ENCODE data around the gene FAHD2A.
"Not testable (repeated sequence)": the region's sequence is repeated elsewhere in the genome, so short reads cannot be mapped to it uniquely, and the experiment has no call there.

The FAHD2A gene

GRCh38 chr2:95372216-95372829, 30.2 kb upstream of the FAHD2A start:
- H3K4me3 Mint-ChIP-seq: no peak overlapping the region
- peaks cover 17% of the 10 kb centered on the region for H3K27me3 Mint-ChIP-seq (ENCODE audit: low read depth)
- H3K9me3 Mint-ChIP-seq: no peaks in the 10 kb centered on the region
- H3K36me3 Mint-ChIP-seq (ENCODE audit: low read depth): no peaks in the 10 kb centered on the region
- no peaks in the 10 kb centered on the region for H3K4me1 Mint-ChIP-seq (ENCODE audit: low read depth)
- H3K27ac Mint-ChIP-seq: no peak overlapping the region

- H3K9me3 Mint-ChIP-seq: no peaks in the 10 kb centered on the region
- H3K27me3 Mint-ChIP-seq (ENCODE audit: low read depth): peaks cover 17% of the 10 kb centered on the region
- no peak overlapping the region for H3K4me3 Mint-ChIP-seq
- no peak overlapping the region for H3K27ac Mint-ChIP-seq
- H3K4me1 Mint-ChIP-seq (ENCODE audit: low read depth): no peaks in the 10 kb centered on the region
- no peaks in the 10 kb centered on the region for H3K36me3 Mint-ChIP-seq (ENCODE audit: low read depth)
These were observed 29.7 kb upstream of the FAHD2A start for GRCh38 chr2:95372845-95373244.

GRCh38 chr2:95374029-95374428, 28.5 kb upstream of the FAHD2A start:
- Mint-ChIP-seq H3K4me1 (ENCODE audit: low read depth) (no peaks in the 10 kb centered on the region), H3K27ac (no peak overlapping the region), H3K9me3 (no peaks in the 10 kb centered on the region), H3K4me3 (no peak overlapping the region), H3K27me3 (ENCODE audit: low read depth) (peaks cover 10% of the 10 kb centered on the region), H3K36me3 (ENCODE audit: low read depth) (no peaks in the 10 kb centered on the region)

- H3K36me3 Mint-ChIP-seq (ENCODE audit: low read depth): no peaks in the 10 kb centered on the region
- no peak overlapping the region for H3K4me3 Mint-ChIP-seq
- no peaks in the 10 kb centered on the region for H3K4me1 Mint-ChIP-seq (ENCODE audit: low read depth)
- H3K27ac Mint-ChIP-seq: no peak overlapping the region
- H3K9me3 Mint-ChIP-seq: no peaks in the 10 kb centered on the region
- peaks cover 9% of the 10 kb centered on the region for H3K27me3 Mint-ChIP-seq (ENCODE audit: low read depth)
These were observed 28.0 kb upstream of the FAHD2A start for GRCh38 chr2:95374451-95374920.

- Mint-ChIP-seq H3K4me3 (no peak overlapping the region), H3K27ac (no peak overlapping the region), H3K4me1 (ENCODE audit: low read depth) (no peaks in the 10 kb centered on the region), H3K9me3 (no peaks in the 10 kb centered on the region), H3K27me3 (ENCODE audit: low read depth) (peaks cover 9% of the 10 kb centered on the region), H3K36me3 (ENCODE audit: low read depth) (no peaks in the 10 kb centered on the region)
These were observed 27.5 kb upstream of the FAHD2A start for GRCh38 chr2:95374921-95375471.

- no peak overlapping the region for H3K27ac Mint-ChIP-seq
- H3K4me1 Mint-ChIP-seq (ENCODE audit: low read depth): no peaks in the 10 kb centered on the region
- no peak overlapping the region for H3K4me3 Mint-ChIP-seq
- no peaks in the 10 kb centered on the region for H3K36me3 Mint-ChIP-seq (ENCODE audit: low read depth)
- H3K9me3 Mint-ChIP-seq: no peaks in the 10 kb centered on the region
- peaks cover 4% of the 10 kb centered on the region for H3K27me3 Mint-ChIP-seq (ENCODE audit: low read depth)
These were observed 26.9 kb upstream of the FAHD2A start for GRCh38 chr2:95375532-95376150.

- H3K36me3 Mint-ChIP-seq (ENCODE audit: low read depth): no peaks in the 10 kb centered on the region
- H3K27me3 Mint-ChIP-seq (ENCODE audit: low read depth): no peaks in the 10 kb centered on the region
- H3K4me1 Mint-ChIP-seq (ENCODE audit: low read depth): no peaks in the 10 kb centered on the region
- no peaks in the 10 kb centered on the region for H3K9me3 Mint-ChIP-seq
- no peak overlapping the region for H3K4me3 Mint-ChIP-seq
- H3K27ac Mint-ChIP-seq: no peak overlapping the region
These were observed 25.9 kb upstream of the FAHD2A start for GRCh38 chr2:95376311-95377215.

- Mint-ChIP-seq H3K27ac (no peak overlapping the region), H3K9me3 (no peaks in the 10 kb centered on the region), H3K36me3 (ENCODE audit: low read depth) (no peaks in the 10 kb centered on the region), H3K4me3 (no peak overlapping the region), H3K4me1 (ENCODE audit: low read depth) (no peaks in the 10 kb centered on the region), H3K27me3 (ENCODE audit: low read depth) (no peaks in the 10 kb centered on the region)
These were observed 25.0 kb upstream of the FAHD2A start for GRCh38 chr2:95377216-95378123.

GRCh38 chr2:95378281-95378680, 24.2 kb upstream of the FAHD2A start:
- not testable (repeated sequence) for H3K27me3 Mint-ChIP-seq (ENCODE audit: low read depth); H3K4me3 Mint-ChIP-seq; H3K9me3 Mint-ChIP-seq; H3K36me3 Mint-ChIP-seq (ENCODE audit: low read depth); H3K27ac Mint-ChIP-seq; H3K4me1 Mint-ChIP-seq (ENCODE audit: low read depth)

GRCh38 chr2:95379371-95379831, 23.1 kb upstream of the FAHD2A start:
- Mint-ChIP-seq H3K4me3 (no peak overlapping the region), H3K36me3 (ENCODE audit: low read depth) (no peaks in the 10 kb centered on the region), H3K27ac (no peak overlapping the region), H3K4me1 (ENCODE audit: low read depth) (no peaks in the 10 kb centered on the region), H3K9me3 (no peaks in the 10 kb centered on the region), H3K27me3 (ENCODE audit: low read depth) (no peaks in the 10 kb centered on the region)

GRCh38 chr2:95380280-95380679, 22.2 kb upstream of the FAHD2A start:
- H3K9me3 Mint-ChIP-seq: no peaks in the 10 kb centered on the region
- H3K27me3 Mint-ChIP-seq (ENCODE audit: low read depth): no peaks in the 10 kb centered on the region
- no peak overlapping the region for H3K27ac Mint-ChIP-seq
- no peak overlapping the region for H3K4me3 Mint-ChIP-seq
- no peaks in the 10 kb centered on the region for H3K4me1 Mint-ChIP-seq (ENCODE audit: low read depth)
- no peaks in the 10 kb centered on the region for H3K36me3 Mint-ChIP-seq (ENCODE audit: low read depth)

GRCh38 chr2:95380731-95381130, 21.8 kb upstream of the FAHD2A start:
- no peaks in the 10 kb centered on the region for H3K27me3 Mint-ChIP-seq (ENCODE audit: low read depth)
- H3K4me3 Mint-ChIP-seq: no peak overlapping the region
- H3K36me3 Mint-ChIP-seq (ENCODE audit: low read depth): no peaks in the 10 kb centered on the region
- H3K27ac Mint-ChIP-seq: no peak overlapping the region
- H3K4me1 Mint-ChIP-seq (ENCODE audit: low read depth): no peaks in the 10 kb centered on the region
- no peaks in the 10 kb centered on the region for H3K9me3 Mint-ChIP-seq

- Mint-ChIP-seq H3K36me3 (ENCODE audit: low read depth) (no peaks in the 10 kb centered on the region), H3K27ac (no peak overlapping the region), H3K9me3 (no peaks in the 10 kb centered on the region), H3K4me3 (no peak overlapping the region), H3K27me3 (ENCODE audit: low read depth) (no peaks in the 10 kb centered on the region), H3K4me1 (ENCODE audit: low read depth) (no peaks in the 10 kb centered on the region)
These were observed 21.0 kb upstream of the FAHD2A start for GRCh38 chr2:95381212-95382191.
